ENCODE results near the gene KRTAP10-6. TPM values are rescaled to one million over a fixed set of nuclear protein-coding genes. Genes with fewer than 3 reads are reported as not detected.

The KRTAP10-6 gene
- polyA plus RNA-seq, 1 of the 3 experiments (the other 2 are of a cell fraction): not detected

GRCh38 chr21:44589094-44589493, 3.2 kb downstream of the KRTAP10-6 start:
- WGBS (ENCODE audit: low lambda C conversion rate): 40% methylated on average over 2 of the region's 2 CpGs
- Histone ChIP-seq H4K20me1 (ENCODE audit: insufficient read depth) (no peaks in the 10 kb centered on the region), H3K9ac (no peak overlapping the region), H2AFZ (ENCODE audit: low read depth) (no peak overlapping the region), H3K36me3 (replicated peaks in 1 of 2; ENCODE audit: control insufficient read depth in 1 of 2, insufficient read depth in 2 of 2, low read length in 1 of 2) (no peaks in the 10 kb centered on the region), H3K9me2 (no peaks in the 10 kb centered on the region), H3K4me1 (ENCODE audit: control insufficient read depth in 1 of 2, insufficient read depth in 2 of 2, low read depth in 1 of 2, low read length in 1 of 2) (peaks cover 0 to 2% of the 10 kb centered on the region in 2 experiments; a peak in 1 of 4 replicates), H3K27ac (ENCODE audit: low read depth in 2 of 2, low read length in 1 of 2) (no peak overlapping the region), H3K27me3 (ENCODE audit: insufficient read depth) (peaks cover 3% of the 10 kb centered on the region), H3F3A (replicated peaks; ENCODE audit: insufficient read depth) (no peaks in the 10 kb centered on the region), H3K79me2 (ENCODE audit: insufficient read depth) (no peaks in the 10 kb centered on the region), H3K4me3 (ENCODE audit: low read depth in 2 of 2, low read length in 1 of 2) (no peak overlapping the region), H3K9me3 (no peaks in the 10 kb centered on the region), H3K4me2 (no peak overlapping the region)
- DNase-seq: no peak
- CTCF ChIA-PET: interaction anchor here (0.6 kb wide), 1 partner anchor 73 kb away, joined by 3 read pairs; no protein-coding TSS in a partner anchor
- TF ChIP-seq ELF1 (IDR thresholded peaks at IDR 0.05) (no peak), NRF1 (IDR thresholded peaks at IDR 0.05; ENCODE audit: low read depth, low read length) (no peak), FOSL2 (IDR thresholded peaks at IDR 0.05; ENCODE audit: borderline replicate concordance, low read depth) (no peak), JUND (IDR thresholded peaks at IDR 0.05) (no peak), MXI1 (IDR thresholded peaks at IDR 0.05; ENCODE audit: low read depth, low read length) (no peak), TEAD4 (IDR thresholded peaks at IDR 0.05; ENCODE audit: borderline replicate concordance, insufficient read depth) (no peak), GATA2 (CRISPR knock-in tag; IDR thresholded peaks at IDR 0.05) (no peak), YY1 (IDR thresholded peaks at IDR 0.05; ENCODE audit: low read depth) (no peak), MEF2A (IDR thresholded peaks at IDR 0.05; ENCODE audit: borderline replicate concordance, low read depth) (no peak), PBX3 (IDR thresholded peaks at IDR 0.05) (no peak), REST (IDR thresholded peaks at IDR 0.05; ENCODE audit: low read depth, low read length) (no peak)
- TF ChIP-seq, protein P1, sequence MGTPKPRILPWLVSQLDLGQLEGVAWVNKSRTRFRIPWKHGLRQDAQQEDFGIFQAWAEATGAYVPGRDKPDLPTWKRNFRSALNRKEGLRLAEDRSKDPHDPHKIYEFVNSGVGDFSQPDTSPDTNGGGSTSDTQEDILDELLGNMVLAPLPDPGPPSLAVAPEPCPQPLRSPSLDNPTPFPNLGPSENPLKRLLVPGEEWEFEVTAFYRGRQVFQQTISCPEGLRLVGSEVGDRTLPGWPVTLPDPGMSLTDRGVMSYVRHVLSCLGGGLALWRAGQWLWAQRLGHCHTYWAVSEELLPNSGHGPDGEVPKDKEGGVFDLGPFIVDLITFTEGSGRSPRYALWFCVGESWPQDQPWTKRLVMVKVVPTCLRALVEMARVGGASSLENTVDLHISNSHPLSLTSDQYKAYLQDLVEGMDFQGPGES (IDR thresholded peaks at IDR 0.05; ENCODE audit: low read depth, low read length): no peak
- POLR2A ChIA-PET: no interaction called here

DNA sequence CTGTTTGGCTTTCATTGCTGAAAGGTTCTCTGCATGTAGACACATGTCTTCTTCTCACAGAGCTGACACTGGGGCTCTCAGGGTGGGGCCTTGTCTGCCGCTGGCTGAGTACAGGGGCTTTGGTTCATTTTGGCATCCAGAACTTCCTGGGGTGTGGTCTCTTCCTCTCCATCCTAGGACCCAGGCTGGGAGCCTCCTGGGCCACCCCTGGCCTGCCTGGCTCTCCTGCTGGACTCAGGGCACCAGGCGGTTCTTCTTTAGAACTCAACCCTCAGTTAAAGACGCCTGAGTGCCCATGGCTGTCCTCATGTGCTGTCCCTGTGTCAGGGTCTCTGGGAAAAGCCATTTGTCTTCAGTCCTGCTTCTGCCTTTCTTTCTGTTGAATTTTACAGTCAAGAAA, 6.4 kb downstream of the KRTAP10-6 start:
- 4% methylated on average over 3 of the region's 3 CpGs for WGBS (ENCODE audit: low lambda C conversion rate)
- H3K4me1 ChIP-seq (ENCODE audit: control insufficient read depth in 1 of 2, insufficient read depth in 2 of 2, low read depth in 1 of 2, low read length in 1 of 2): peaks cover 0 to 5% of the 10 kb centered on the region in 2 experiments; a peak in 1 of 4 replicates
- H3K27me3 ChIP-seq (ENCODE audit: insufficient read depth): no peaks in the 10 kb centered on the region; the same call in 1 of the 2 replicates
- no peak overlapping the region for H3K4me3 ChIP-seq (ENCODE audit: low read depth in 2 of 2, low read length in 1 of 2)
- no peaks in the 10 kb centered on the region for H3K9me2 ChIP-seq
- DNase-seq: no peak
- no peak overlapping the region for H3K4me2 ChIP-seq
- TF ChIP-seq MEF2A (IDR thresholded peaks at IDR 0.05; ENCODE audit: borderline replicate concordance, low read depth): no peak
- no peak for TF ChIP-seq RXRA (IDR thresholded peaks at IDR 0.05; ENCODE audit: borderline replicate concordance, low read depth)
- TF ChIP-seq FOSL2 (IDR thresholded peaks at IDR 0.05; ENCODE audit: borderline replicate concordance, low read depth): no peak
- no peak for TF ChIP-seq CTCF (IDR thresholded peaks at IDR 0.05)
- TF ChIP-seq EZH2phosphoT487 (IDR thresholded peaks at IDR 0.05; ENCODE audit: borderline replicate concordance, low read depth): no peak
- H4K20me1 ChIP-seq (ENCODE audit: insufficient read depth): no peaks in the 10 kb centered on the region
- ChIA-PET POLR2A (no interaction called here), CTCF (no interaction called here)
- H3K9me3 ChIP-seq: no peaks in the 10 kb centered on the region
- H3K27ac ChIP-seq (ENCODE audit: low read depth in 2 of 2, low read length in 1 of 2): no peak overlapping the region
- no peak overlapping the region for H2AFZ ChIP-seq (ENCODE audit: low read depth)
- H3K36me3 ChIP-seq (replicated peaks in 1 of 2; ENCODE audit: control insufficient read depth in 1 of 2, insufficient read depth in 2 of 2, low read length in 1 of 2): no peaks in the 10 kb centered on the region
- no peak overlapping the region for H3K9ac ChIP-seq
- H3K79me2 ChIP-seq (ENCODE audit: insufficient read depth): no peaks in the 10 kb centered on the region
- H3F3A ChIP-seq (replicated peaks; ENCODE audit: insufficient read depth): no peaks in the 10 kb centered on the region
